GM23338 (cell line): ENCODE results near the gene UXS1. TPM values are rescaled to one million over a fixed set of nuclear protein-coding genes. Genes with fewer than 3 reads are reported as not detected.

ENCODE experiments used
- ATAC-seq: fragments of 200-7000 bp; cut with Tn5 transposase; 3 replicates; pipeline ENCODE4 v1.9.1; 2020
- DNase-seq: peaks from one replicate; pipeline ENCODE4 v3.0.0-alpha.2; 2015; ENCODE audit warnings: low spot score
- H2AFZ ChIP-seq: fragments of 200-600 bp; sonication (generic); 2 replicates; pipeline ENCODE4 v1.8.0; 2016; ENCODE audit warnings: antibody characterized with exemption, mild to moderate bottlenecking, moderate library complexity
- H3F3A ChIP-seq: fragments of 200-600 bp; sonication (generic); replicated peaks from 2 replicates; pipeline ENCODE4 v1.8.0; 2017; ENCODE audit warnings: antibody characterized with exemption, mixed run types, low read depth
- H3K27ac ChIP-seq: fragments of 200-600 bp; sonication (generic); 2 replicates; pipeline ENCODE4 v1.6.1; 2016; ENCODE audit warnings: low read depth
- H3K27me3 ChIP-seq: fragments of 200-600 bp; sonication (generic); 2 replicates; pipeline ENCODE4 v1.8.0; 2016; ENCODE audit warnings: mild to moderate bottlenecking, mixed run types, moderate library complexity; ENCODE audit not compliant: insufficient read depth
- H3K36me3 ChIP-seq: fragments of 200-600 bp; sonication (generic); 2 replicates; pipeline ENCODE4 v1.8.0; 2016; ENCODE audit warnings: mild to moderate bottlenecking; ENCODE audit not compliant: insufficient read depth
- H3K4me1 ChIP-seq: fragments of 200-600 bp; sonication (generic); 2 replicates; pipeline ENCODE4 v1.8.0; 2016; ENCODE audit warnings: mild to moderate bottlenecking, moderate library complexity; ENCODE audit not compliant: insufficient read depth
- H3K4me2 ChIP-seq: fragments of 200-600 bp; sonication (generic); 2 replicates; pipeline ENCODE4 v1.7.1; 2017; ENCODE audit warnings: mixed run types
- H3K4me3 ChIP-seq: fragments of 200-600 bp; sonication (generic); 2 replicates; pipeline ENCODE4 v1.6.1; 2016; ENCODE audit warnings: mixed run types
- H3K79me2 ChIP-seq: fragments of 200-600 bp; sonication (generic); replicated peaks from 2 replicates; pipeline ENCODE4 v1.8.0; 2017; ENCODE audit warnings: mild to moderate bottlenecking; ENCODE audit not compliant: insufficient read depth
- H3K9me2 ChIP-seq: fragments of 200-600 bp; sonication (generic); 2 replicates; pipeline ENCODE4 v1.8.0; 2017; ENCODE audit not compliant: insufficient read depth
- H4K20me1 ChIP-seq: fragments of 200-600 bp; sonication (generic); replicated peaks from 2 replicates; pipeline ENCODE4 v1.8.0; 2017; ENCODE audit warnings: mild to moderate bottlenecking; ENCODE audit not compliant: insufficient read depth
- H3K27ac Mint-ChIP-seq: 2 replicates; pipeline ENCODE4 v1.8.0; 2020; ENCODE audit warnings: inconsistent platforms, mild to moderate bottlenecking, moderate library complexity, mixed read lengths
- H3K27me3 Mint-ChIP-seq: 3 replicates; pipeline ENCODE4 v1.8.0; 2022; ENCODE audit warnings: low read depth, mild to moderate bottlenecking, moderate library complexity, mixed read lengths, inconsistent platforms; ENCODE audit not compliant: insufficient read depth, poor library complexity
- H3K36me3 Mint-ChIP-seq: 3 replicates; pipeline ENCODE4 v1.8.0; 2021; ENCODE audit warnings: low read depth, mild to moderate bottlenecking, inconsistent platforms, moderate library complexity, mixed read lengths
- H3K4me1 Mint-ChIP-seq: 3 replicates; pipeline ENCODE4 v1.8.0; 2020; ENCODE audit warnings: mild to moderate bottlenecking, inconsistent platforms, mixed read lengths
- H3K4me3 Mint-ChIP-seq: 3 replicates; pipeline ENCODE4 v1.8.0; 2021; ENCODE audit warnings: moderate library complexity, mild to moderate bottlenecking, inconsistent platforms, mixed read lengths
- H3K9me3 Mint-ChIP-seq: 3 replicates; pipeline ENCODE4 v1.8.0; 2020; ENCODE audit warnings: moderate library complexity, mild to moderate bottlenecking, inconsistent platforms, mixed read lengths
- CTCF ChIP-seq, 2 experiments: fragments of 200-600 bp in 1 of 2; sonication (generic) in 1 of 2; conservative IDR thresholded peaks; 2 replicates each; pipeline versions ENCODE4 v1.5.1 to v1.6.1; 2016 to 2017; ENCODE audit warnings: antibody characterized with exemption in 2 of 2, low read depth in 2 of 2, mild to moderate bottlenecking in 2 of 2, moderate library complexity in 1 of 2
- ETS1 ChIP-seq: IDR thresholded peaks from 2 replicates; pipeline ENCODE4 v1.6.1; 2016; ENCODE audit warnings: antibody characterized with exemption
- EZH2phosphoT487 ChIP-seq: fragments of 200-600 bp; sonication (generic); IDR thresholded peaks from one replicate; pipeline ENCODE4 v1.8.1; 2018; ENCODE audit warnings: antibody characterized with exemption; ENCODE audit not compliant: unreplicated experiment
- JUNB ChIP-seq: IDR thresholded peaks from one replicate; pipeline ENCODE4 v1.6.1; 2016; ENCODE audit warnings: antibody characterized with exemption; ENCODE audit not compliant: unreplicated experiment
- REST ChIP-seq: IDR thresholded peaks from one replicate; pipeline ENCODE4 v1.6.1; 2018; ENCODE audit warnings: antibody characterized with exemption; ENCODE audit not compliant: unreplicated experiment
- STAT1 ChIP-seq: IDR thresholded peaks from one replicate; pipeline ENCODE4 v1.6.1; 2016; ENCODE audit warnings: antibody characterized with exemption; ENCODE audit not compliant: unreplicated experiment
- ZNF114 ChIP-seq: fragments of 250-450 bp; sonication (Bioruptor Pico); IDR thresholded peaks from 2 replicates; pipeline ENCODE4 v1.5.0; 2020; ENCODE audit warnings: mild to moderate bottlenecking, moderate library complexity
- ZNF331 ChIP-seq: fragments of 250-450 bp; sonication (Bioruptor Pico); IDR thresholded peaks from 2 replicates; pipeline ENCODE4 v1.5.0; 2020; ENCODE audit warnings: low read depth, mild to moderate bottlenecking, moderate library complexity
- ZNF462 ChIP-seq: fragments of 250-450 bp; sonication (Bioruptor Pico); IDR thresholded peaks from 2 replicates; pipeline ENCODE4 v1.5.0; 2020; ENCODE audit warnings: mild to moderate bottlenecking, moderate library complexity
- polyA plus RNA-seq: library from polyadenylated mRNA; unstranded; fragments of >200 nt; fragmentation: Nextera tagmentation; extraction: Ambion mirVana; gene quantifications from 2 replicates; pipeline ENCODE4 v1.2.1, GENCODE V29; 2016
- total RNA-seq: library from RNA; depleted of rRNA; stranded (reverse); fragments of >200 nt; shearing (Covaris generic); gene quantifications from 2 replicates; pipeline ENCODE4 v1.2.3, GENCODE V29; 2014

The UXS1 gene
- total and polyA plus RNA-seq, 2 experiments from 2014 or later: 48.7 to 131 TPM

- TF ChIP-seq ZNF462 (no peak), STAT1 (no peak), EZH2phosphoT487 (no peak)
These were observed 9.2 kb downstream of the UXS1 start (continued) for GRCh38 chr2:106184857-106185256.

- Histone ChIP-seq H3K4me2 (no peak overlapping the region), H3K36me3 (no peaks in the 10 kb centered on the region), H2AFZ (no peak overlapping the region), H3K79me2 (peaks cover 100% of the 10 kb centered on the region), H3K4me3 (no peak overlapping the region), H4K20me1 (peaks cover 27% of the 10 kb centered on the region), H3K27ac (no peak overlapping the region), H3F3A (no peaks in the 10 kb centered on the region), H3K9me2 (no peaks in the 10 kb centered on the region), H3K4me1 (peaks cover 19% of the 10 kb centered on the region), H3K27me3 (no peaks in the 10 kb centered on the region)
- H3K27me3 Mint-ChIP-seq: peaks cover 1% of the 10 kb centered on the region
- ATAC-seq: no peak
- TF ChIP-seq ZNF331 (CRISPR knock-in tag) (no peak), ETS1 (no peak), EZH2phosphoT487 (no peak), JUNB (no peak), CTCF (conservative IDR thresholded peaks at IDR 0.05; ENCODE audit: low read depth in 2 of 2) (no peak), ZNF114 (no peak), REST (no peak)
- DNase-seq: no peak
- H3K9me3 Mint-ChIP-seq: no peaks in the 10 kb centered on the region; the same call in 2 of the 3 replicates
- H3K36me3 Mint-ChIP-seq: no peaks in the 10 kb centered on the region; the same call in 2 of the 3 replicates
- H3K4me3 Mint-ChIP-seq: no peak overlapping the region
- peaks cover 39% of the 10 kb centered on the region for H3K4me1 Mint-ChIP-seq
- no peak overlapping the region for H3K27ac Mint-ChIP-seq
These were observed 9.7 kb downstream of the UXS1 start for GRCh38 chr2:106184394-106184793.
